ENCODE measurements around the gene MCOLN3.

- TF ChIP-seq POLR2A (IDR thresholded peaks at IDR 0.05) (no peak), CTCF (IDR thresholded peaks at IDR 0.05) (no peak), POLR2AphosphoS5 (IDR thresholded peaks at IDR 0.05) (no peak)
Observed at GRCh38 chr1:85058786-85059185, 10.5 kb upstream of the MCOLN3 start.
